NB4 (cell line): Measurements from ENCODE around the gene TNFAIP6.
"Not testable (repeated sequence)": the region's sequence is repeated elsewhere in the genome, so short reads cannot be mapped to it uniquely, and the experiment has no call there.

Experiments used
- DNase-seq: peaks from one replicate; pipeline ENCODE4 v3.0.0; 2010; ENCODE audit warnings: low read depth
- H3K4me3 ChIP-seq: one replicate; pipeline ENCODE4 v1.5.1; 2011; ENCODE audit warnings: mild to moderate bottlenecking, low read depth, low read length, moderate library complexity
- MYC ChIP-seq: IDR thresholded peaks from 2 replicates; pipeline ENCODE4 v1.6.1; 2011; ENCODE audit warnings: low read depth, low read length
- POLR2A ChIP-seq: IDR thresholded peaks from 2 replicates; pipeline ENCODE4 v1.6.1; 2011; ENCODE audit warnings: mild to moderate bottlenecking; ENCODE audit not compliant: insufficient read length; ENCODE audit errors: extremely low read depth
- TF ChIP-seq, protein P1 (sequence below): IDR thresholded peaks from 2 replicates; pipeline ENCODE4 v1.6.1; 2011; ENCODE audit warnings: low read depth, low read length
- TF ChIP-seq, protein P2 (sequence below): IDR thresholded peaks from one replicate; pipeline ENCODE4 v1.5.1; 2012; ENCODE audit warnings: low read depth, low read length

TNFAIP6 gene

DNA sequence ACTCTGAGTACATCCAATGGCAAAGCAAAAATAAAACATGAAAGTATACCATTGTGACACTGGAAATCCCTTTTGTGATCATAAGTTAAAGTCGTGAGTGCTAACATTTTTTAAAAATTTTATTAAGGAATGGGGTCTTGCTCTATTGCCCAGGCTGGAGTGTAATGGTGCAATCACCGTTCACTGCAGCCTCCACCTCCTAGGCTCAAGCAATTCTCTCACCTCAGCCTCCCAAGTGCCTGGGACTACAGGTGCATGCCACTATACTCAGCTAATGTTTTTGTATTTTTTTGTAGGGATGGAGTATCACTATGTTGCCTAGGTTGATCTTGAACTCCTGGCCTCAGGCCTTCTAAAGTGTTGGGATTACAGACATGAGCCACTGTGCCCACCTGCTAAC lies 14.3 kb upstream of the TNFAIP6 start:
- TF ChIP-seq, protein P1, sequence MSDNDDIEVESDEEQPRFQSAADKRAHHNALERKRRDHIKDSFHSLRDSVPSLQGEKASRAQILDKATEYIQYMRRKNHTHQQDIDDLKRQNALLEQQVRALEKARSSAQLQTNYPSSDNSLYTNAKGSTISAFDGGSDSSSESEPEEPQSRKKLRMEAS, result no peak
- TF ChIP-seq MYC, result no peak
- TF ChIP-seq, protein P2, sequence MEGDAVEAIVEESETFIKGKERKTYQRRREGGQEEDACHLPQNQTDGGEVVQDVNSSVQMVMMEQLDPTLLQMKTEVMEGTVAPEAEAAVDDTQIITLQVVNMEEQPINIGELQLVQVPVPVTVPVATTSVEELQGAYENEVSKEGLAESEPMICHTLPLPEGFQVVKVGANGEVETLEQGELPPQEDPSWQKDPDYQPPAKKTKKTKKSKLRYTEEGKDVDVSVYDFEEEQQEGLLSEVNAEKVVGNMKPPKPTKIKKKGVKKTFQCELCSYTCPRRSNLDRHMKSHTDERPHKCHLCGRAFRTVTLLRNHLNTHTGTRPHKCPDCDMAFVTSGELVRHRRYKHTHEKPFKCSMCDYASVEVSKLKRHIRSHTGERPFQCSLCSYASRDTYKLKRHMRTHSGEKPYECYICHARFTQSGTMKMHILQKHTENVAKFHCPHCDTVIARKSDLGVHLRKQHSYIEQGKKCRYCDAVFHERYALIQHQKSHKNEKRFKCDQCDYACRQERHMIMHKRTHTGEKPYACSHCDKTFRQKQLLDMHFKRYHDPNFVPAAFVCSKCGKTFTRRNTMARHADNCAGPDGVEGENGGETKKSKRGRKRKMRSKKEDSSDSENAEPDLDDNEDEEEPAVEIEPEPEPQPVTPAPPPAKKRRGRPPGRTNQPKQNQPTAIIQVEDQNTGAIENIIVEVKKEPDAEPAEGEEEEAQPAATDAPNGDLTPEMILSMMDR, result no peak
- TF ChIP-seq POLR2A, result no peak
- DNase-seq, result no peak
- no peak overlapping the region for H3K4me3 ChIP-seq

DNA sequence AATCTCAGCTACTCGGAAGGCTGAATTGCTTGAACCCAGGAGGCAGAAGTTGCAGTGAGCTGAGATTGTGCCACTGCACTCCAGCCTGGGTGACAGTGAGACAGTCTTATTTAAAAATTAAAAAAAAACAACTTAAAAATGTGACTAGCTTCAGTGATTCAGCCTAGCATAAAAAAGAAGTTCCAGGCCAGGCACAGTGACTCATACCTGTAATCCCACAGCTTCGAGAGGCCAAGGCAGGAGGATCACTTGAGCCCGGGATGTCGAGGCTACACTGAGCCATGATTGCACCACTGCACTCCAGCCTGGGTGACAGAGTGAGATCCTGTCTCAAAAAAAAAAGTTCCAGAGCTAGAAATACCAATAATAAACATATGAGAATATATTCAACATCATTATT lies 13.2 kb upstream of the TNFAIP6 start:
- not testable (repeated sequence) for DNase-seq, H3K4me3 ChIP-seq

DNA sequence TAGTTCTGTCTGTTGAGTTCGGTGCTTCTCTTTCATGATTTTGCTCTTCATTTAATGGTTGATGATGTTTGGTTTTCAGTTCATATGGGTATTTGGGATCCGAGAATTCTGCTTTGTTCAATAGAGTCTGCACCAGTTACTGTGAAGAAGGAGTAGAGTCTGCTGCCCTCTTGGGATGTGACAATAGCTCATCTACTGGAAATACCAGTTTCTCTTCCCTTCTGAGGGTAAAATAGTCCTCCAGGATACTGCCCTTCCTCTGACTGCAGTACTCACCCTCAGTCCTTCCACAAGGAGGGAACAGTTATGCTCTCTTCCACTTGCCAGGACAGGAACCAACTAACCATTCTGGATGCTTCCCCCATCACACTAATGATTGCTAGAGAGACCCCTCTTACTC lies 12.5 kb upstream of the TNFAIP6 start:
- DNase-seq, result no peak
- no peak for TF ChIP-seq POLR2A
- TF ChIP-seq, protein P1, result no peak
- TF ChIP-seq, protein P2, result no peak
- TF ChIP-seq MYC, result no peak
- H3K4me3 ChIP-seq, result no peak overlapping the region

DNA sequence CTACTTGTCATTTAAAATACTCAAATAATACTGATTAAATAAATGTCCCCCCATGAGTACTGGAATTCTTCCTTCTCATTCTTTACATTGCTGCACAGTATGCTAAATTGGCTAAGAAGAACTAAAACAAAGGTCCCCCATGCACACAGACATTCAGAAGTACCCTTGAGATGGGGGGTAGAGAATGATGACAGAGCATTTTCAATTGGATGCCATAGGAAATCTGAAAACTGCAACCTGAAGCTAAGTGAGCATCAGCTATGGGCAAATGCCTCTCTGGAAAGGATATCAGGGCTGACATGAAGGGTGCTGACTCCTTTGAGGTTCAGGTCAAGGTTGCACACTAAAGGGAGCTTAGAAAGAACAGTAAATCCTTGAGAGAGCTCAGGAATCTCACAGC lies 10.1 kb upstream of the TNFAIP6 start:
- no peak overlapping the region for H3K4me3 ChIP-seq
- TF ChIP-seq, protein P2, result no peak
- no peak for TF ChIP-seq POLR2A
- TF ChIP-seq, protein P1, result no peak
- no peak for TF ChIP-seq MYC
- no peak for DNase-seq

DNA sequence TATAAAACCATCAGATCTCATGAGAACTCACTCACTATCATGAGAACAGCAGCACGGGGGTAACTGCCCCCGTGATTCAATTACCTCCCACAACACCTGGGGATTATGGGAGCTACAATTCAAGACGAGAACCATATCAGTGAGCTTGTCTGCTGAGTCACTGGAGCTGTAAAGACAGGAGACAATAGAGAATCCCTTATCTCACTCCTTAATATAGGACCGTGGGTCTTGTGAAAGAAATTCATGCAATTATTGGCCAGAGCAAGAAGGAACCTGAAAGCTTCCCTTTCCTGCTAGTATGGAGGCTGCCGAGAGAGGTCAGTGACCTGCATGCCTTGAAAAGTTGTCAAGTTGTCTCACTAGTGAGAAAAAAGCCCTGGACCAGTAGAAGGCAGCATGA lies 9.5 kb upstream of the TNFAIP6 start:
- DNase-seq, result peak; percentile 54
- H3K4me3 ChIP-seq, result no peak overlapping the region
- TF ChIP-seq, protein P1, result no peak
- TF ChIP-seq, protein P2, result no peak
- TF ChIP-seq POLR2A (no peak), MYC (no peak)

DNA sequence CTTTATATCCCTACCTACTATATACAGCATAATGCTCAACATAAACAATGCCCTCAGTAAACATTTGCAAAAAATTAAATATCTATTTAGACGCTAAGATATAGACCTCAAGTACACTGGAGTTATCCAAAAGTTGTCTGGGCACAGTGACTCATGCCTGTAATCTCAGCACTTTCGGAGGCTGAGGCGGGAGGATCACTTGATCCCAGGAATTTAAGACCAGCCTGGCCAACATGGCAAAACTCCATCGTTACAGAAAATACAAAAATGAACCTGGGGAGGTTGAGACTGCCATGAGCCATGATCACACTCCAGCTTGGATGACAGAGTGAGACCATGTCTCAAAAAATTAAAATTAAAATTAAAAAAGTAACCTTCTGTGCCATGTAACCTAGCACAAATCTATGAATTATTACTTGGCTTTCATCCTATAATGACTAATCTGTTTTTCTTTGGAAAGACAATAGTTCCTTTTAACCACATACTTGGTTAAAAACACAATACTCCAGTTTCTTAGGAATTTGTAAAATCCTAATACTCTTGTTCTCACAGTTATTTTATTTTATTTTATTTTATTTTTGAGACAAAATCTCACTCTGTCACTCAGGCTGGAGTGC lies 6.7 kb upstream of the TNFAIP6 start:
- no peak overlapping the region for H3K4me3 ChIP-seq
- TF ChIP-seq, protein P2, result no peak
- no peak for TF ChIP-seq POLR2A
- no peak for TF ChIP-seq MYC
- TF ChIP-seq, protein P1, result no peak
- DNase-seq, result no peak
